Activated naive CD4-positive, alpha-beta T cell treated with anti-CD3 and anti-CD28 coated beads, Interleukin-2, amount 10 ng/mL, durations not matched to agents 5 hours and 36 hours (primary cell): ENCODE results near the gene CLDN16. TPM values are rescaled to one million over a fixed set of nuclear protein-coding genes. Genes with fewer than 3 reads are reported as not detected.

Source experiments
- total RNA-seq, 2 experiments: library from RNA; stranded (reverse); gene quantifications; one replicate each; pipeline ENCODE4 v1.2.3, GENCODE V29; 2021

The CLDN16 gene
- total RNA-seq: not detected

GRCh38 chr3:190387578-190388213, at the start of gene CLDN16:
CLDN16 (plus strand) TSS chr3:190388163; CDS start chr3:190388330, 167 bp downstream.

GRCh38 chr3:190449801-190450200, 61.8 kb downstream of the CLDN16 start, which contains the start of gene TMEM207:
TMEM207 (minus strand) TSS chr3:190449901; CDS start chr3:190449809, 92 bp downstream.

Other genes with a start within 250 kb of the CLDN16 start
- under 1 TPM in 1 of 2 experiments, not detected in 1; 0.07 TPM for gene CLDN1, start 65.7 kb upstream of the CLDN16 start, total RNA-seq
- not detected for gene TMEM207, start 61.7 kb downstream of the CLDN16 start, total RNA-seq
- 1 to 10 TPM; 8.8 to 8.9 TPM for gene IL1RAP, start 125.9 kb downstream of the CLDN16 start, total RNA-seq